Stimulated activated CD4-positive, alpha-beta T cell treated with anti-CD3 and anti-CD28 coated beads, Interleukin-2, amount 100 ng/mL, for 24 hours (primary cell): ENCODE data around the gene TSR2.
"Not testable (repeated sequence)": the region's sequence is repeated elsewhere in the genome, so short reads cannot be mapped to it uniquely, and the experiment has no call there.

Experiments
- DNase-seq, 2 donors: peaks; one replicate each; pipeline ENCODE4 v3.0.0-alpha.2; 2020

Gene TSR2

GRCh38 chrX:54473993-54474859 lies 34.0 kb downstream of the TSR2 start:
- no peak for DNase-seq

GRCh38 chrX:54479136-54480111 lies 39.2 kb downstream of the TSR2 start:
- no peak for DNase-seq

DNA sequence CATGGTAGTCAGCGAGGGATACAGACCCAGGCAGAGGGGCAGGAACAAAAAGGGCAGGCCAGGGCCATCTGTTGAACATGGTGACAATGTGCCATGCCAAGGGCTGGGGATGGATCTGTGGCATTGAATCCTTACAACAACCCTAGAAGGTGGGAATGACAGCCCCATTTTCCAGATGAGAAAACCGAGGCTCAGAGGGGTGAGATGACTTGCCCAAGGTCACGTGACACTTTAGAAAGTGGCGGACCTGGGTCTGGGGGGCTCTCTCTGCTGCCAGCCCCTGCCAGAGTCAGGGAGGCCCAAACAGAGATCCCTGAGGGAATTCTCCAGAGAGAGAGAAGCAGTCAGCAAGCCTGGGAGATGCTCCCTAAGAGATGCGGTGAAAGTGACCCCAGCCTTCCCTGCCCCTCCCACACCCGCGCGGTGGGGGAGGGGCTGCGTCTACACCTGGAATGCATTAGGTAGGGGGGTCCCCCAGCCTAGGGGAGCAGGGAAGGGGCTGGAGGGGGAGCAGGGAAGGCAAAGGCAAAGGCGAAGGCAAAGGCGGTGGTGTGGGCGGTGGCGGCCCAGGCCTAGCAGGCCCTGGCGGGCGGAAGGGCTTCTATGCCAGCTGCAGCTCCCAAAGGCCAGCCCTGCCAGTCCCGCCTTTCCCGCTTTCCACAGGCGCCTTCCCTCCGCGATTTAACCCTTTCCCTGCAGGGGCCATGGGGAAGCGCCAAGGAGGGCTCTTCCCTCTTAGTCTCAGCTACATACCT lies 42.8 kb downstream of the TSR2 start:
- DNase-seq: no peak

DNA sequence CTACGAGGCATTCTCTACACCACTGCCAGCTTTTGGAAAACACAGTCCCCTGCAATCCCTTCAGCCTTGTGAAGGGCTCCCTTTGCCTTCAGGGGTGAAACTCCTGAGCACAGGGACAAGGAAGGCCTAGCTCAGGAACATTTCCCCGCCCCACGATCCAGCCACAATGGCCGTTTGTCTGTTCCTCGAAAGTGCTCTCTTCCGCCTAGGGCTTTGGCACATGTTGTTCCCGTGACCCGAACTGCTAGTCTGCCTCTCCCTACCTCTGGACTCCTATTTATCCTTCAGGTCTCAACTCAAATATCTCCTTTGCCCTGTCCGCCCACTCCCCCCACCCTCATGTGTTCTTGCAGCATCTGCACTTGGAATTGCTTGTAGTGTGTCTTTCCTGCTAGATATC lies 43.7 kb downstream of the TSR2 start:
- no peak for DNase-seq

DNA sequence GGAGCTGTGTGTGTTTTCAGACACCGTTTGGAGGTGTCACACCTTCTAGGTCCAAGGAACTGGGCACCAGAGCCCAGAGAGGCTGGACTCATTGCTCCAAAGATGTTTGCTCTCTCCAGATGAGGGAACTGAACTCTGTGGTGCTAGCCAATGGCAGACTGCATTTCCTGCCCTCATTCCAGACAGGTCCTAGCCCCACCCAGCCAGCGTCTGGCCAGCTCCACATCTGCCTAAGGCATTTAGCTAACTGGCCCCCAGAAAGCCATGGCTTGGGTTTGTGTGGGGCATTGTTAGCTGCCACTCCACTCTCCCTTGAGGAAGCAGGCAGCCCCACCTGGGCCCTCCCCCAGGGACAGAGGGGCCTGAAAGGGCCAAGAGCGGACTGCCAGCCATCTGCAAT lies 44.5 kb downstream of the TSR2 start:
- DNase-seq: no peak

DNA sequence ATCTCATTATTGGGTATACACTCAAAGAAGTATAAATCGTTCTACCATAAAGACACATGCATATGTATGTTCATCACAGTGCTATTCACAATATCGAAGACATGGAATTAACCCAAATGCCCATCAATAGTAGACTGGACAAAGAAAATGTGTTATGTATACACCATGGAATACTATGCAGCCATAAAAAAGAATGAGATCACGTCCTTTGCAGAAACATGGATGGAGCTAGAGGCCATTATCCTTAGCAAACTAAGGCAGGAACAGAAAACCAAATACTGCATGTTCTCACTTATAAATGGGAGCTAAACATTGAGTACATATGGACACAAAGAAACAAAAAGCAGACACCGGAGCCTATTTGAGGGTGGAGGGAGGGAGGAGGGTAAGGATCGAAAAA lies 49.6 kb downstream of the TSR2 start:
- DNase-seq: not testable (repeated sequence)

GRCh38 chrX:54492340-54492739 lies 52.1 kb downstream of the TSR2 start:
- no peak for DNase-seq

- DNase-seq: no peak
Measured at GRCh38 chrX:54494166-54494988, 54.2 kb downstream of the TSR2 start.
